Measurements from ENCODE around the gene TEDC2. TPM values are rescaled to one million over a fixed set of nuclear protein-coding genes. Genes with fewer than 3 reads are reported as not detected.
A peak's percentile ranks its signal among the peaks of the same experiment; 100 is the strongest.

The TEDC2 gene
- total and polyA plus RNA-seq, 9 of the 15 experiments (the other 6 are each of a cell fraction or from before 2014, with no cell fraction given), result 0.75 to 57.0 (median 17.6) TPM

DNA sequence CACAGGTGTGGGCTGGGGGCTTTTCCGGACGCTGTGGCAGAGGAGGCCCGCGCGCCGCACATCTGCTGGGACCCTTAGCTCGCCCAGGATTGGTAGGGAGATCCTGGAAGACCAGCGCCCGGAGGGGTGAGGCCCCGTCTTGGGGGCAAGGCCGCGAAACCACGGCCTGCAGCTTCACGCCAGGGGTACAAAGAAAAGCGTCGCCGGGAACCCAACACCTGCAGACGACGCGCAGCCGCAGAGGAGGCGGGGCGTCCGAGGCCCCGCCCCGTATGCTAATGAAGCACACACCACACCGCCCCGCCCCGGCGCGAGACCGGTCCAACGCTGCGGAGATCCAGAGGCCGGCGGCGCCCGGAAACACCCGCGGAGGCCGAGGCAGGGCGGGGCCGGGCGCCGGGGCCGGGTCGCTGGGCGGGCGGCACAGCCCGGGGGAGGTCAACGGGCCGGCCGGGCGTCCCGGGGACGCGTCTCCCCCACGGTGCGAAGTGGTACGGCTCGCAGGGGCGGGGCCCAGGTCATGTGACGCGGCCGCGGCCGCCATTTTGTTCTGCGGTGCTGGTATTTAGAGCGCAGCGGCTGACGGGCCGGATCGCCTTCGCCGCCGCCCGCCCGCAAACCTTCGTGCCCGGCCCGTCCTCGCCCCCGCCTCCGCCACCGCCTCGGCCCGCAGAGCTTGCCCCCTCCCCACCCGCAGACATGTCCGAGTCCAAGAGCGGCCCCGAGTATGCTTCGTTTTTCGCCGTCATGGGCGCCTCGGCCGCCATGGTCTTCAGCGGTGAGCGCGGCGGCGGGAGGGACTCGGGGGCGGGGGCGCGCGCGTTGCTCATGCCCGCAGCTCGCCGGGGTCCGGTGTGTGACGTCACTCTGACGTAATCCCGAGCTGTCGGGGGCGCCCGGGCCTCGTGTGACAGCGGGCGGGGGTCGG, 53.8 kb downstream of the TEDC2 start, which contains the start of gene ATP6V0C (continued):
- TF ChIP-seq TAF15 (IDR thresholded peaks at IDR 0.05; ENCODE audit: low read depth, low read length), result no peak
- peak; percentile 81; the same call in 1 of the 2 replicates for TF ChIP-seq MBD2 (IDR thresholded peaks at IDR 0.05; ENCODE audit: borderline replicate concordance, low read depth)
- no peak for TF ChIP-seq OTX1 (CRISPR knock-in tag; IDR thresholded peaks at IDR 0.05)
- TF ChIP-seq, protein P1, sequence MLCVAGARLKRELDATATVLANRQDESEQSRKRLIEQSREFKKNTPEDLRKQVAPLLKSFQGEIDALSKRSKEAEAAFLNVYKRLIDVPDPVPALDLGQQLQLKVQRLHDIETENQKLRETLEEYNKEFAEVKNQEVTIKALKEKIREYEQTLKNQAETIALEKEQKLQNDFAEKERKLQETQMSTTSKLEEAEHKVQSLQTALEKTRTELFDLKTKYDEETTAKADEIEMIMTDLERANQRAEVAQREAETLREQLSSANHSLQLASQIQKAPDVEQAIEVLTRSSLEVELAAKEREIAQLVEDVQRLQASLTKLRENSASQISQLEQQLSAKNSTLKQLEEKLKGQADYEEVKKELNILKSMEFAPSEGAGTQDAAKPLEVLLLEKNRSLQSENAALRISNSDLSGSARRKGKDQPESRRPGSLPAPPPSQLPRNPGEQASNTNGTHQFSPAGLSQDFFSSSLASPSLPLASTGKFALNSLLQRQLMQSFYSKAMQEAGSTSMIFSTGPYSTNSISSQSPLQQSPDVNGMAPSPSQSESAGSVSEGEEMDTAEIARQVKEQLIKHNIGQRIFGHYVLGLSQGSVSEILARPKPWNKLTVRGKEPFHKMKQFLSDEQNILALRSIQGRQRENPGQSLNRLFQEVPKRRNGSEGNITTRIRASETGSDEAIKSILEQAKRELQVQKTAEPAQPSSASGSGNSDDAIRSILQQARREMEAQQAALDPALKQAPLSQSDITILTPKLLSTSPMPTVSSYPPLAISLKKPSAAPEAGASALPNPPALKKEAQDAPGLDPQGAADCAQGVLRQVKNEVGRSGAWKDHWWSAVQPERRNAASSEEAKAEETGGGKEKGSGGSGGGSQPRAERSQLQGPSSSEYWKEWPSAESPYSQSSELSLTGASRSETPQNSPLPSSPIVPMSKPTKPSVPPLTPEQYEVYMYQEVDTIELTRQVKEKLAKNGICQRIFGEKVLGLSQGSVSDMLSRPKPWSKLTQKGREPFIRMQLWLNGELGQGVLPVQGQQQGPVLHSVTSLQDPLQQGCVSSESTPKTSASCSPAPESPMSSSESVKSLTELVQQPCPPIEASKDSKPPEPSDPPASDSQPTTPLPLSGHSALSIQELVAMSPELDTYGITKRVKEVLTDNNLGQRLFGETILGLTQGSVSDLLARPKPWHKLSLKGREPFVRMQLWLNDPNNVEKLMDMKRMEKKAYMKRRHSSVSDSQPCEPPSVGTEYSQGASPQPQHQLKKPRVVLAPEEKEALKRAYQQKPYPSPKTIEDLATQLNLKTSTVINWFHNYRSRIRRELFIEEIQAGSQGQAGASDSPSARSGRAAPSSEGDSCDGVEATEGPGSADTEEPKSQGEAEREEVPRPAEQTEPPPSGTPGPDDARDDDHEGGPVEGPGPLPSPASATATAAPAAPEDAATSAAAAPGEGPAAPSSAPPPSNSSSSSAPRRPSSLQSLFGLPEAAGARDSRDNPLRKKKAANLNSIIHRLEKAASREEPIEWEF (CRISPR knock-in tag; IDR thresholded peaks at IDR 0.05), result no peak
- no peak for TF ChIP-seq STAT5B (CRISPR knock-in tag; IDR thresholded peaks at IDR 0.05)
- no peak for TF ChIP-seq IFI16 (CRISPR knock-in tag; IDR thresholded peaks at IDR 0.05)
- TF ChIP-seq EP400 (IDR thresholded peaks at IDR 0.05), result peak; percentile 71; the same call in 1 of the 2 replicates
- TF ChIP-seq ZFP1 (CRISPR knock-in tag; IDR thresholded peaks at IDR 0.05), result no peak
- peak; percentile 93 for TF ChIP-seq TCF7L2 (IDR thresholded peaks at IDR 0.05; ENCODE audit: low read depth, low read length)
- TF ChIP-seq FOXM1 (IDR thresholded peaks at IDR 0.05; ENCODE audit: low read depth), result no peak
- TF ChIP-seq FOXM1 (CRISPR knock-in tag; IDR thresholded peaks at IDR 0.05; ENCODE audit: low read depth), result no peak
- TF ChIP-seq, protein P2, sequence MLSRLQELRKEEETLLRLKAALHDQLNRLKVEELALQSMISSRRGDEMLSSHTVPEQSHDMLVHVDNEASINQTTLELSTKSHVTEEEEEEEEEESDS (CRISPR knock-in tag; IDR thresholded peaks at IDR 0.05), result no peak
- TF ChIP-seq LCOR (CRISPR knock-in tag; IDR thresholded peaks at IDR 0.05), result no peak
- no peak for TF ChIP-seq ZNF23 (CRISPR knock-in tag; IDR thresholded peaks at IDR 0.05)
- no peak for TF ChIP-seq XRCC3 (IDR thresholded peaks at IDR 0.05)
- peak; percentile 94 for TF ChIP-seq CXXC5 (CRISPR knock-in tag; IDR thresholded peaks at IDR 0.05)
- no peak for TF ChIP-seq ZNF583 (CRISPR knock-in tag; IDR thresholded peaks at IDR 0.05)
- no peak for TF ChIP-seq CC2D1A (IDR thresholded peaks at IDR 0.05)
- TF ChIP-seq, protein P3, sequence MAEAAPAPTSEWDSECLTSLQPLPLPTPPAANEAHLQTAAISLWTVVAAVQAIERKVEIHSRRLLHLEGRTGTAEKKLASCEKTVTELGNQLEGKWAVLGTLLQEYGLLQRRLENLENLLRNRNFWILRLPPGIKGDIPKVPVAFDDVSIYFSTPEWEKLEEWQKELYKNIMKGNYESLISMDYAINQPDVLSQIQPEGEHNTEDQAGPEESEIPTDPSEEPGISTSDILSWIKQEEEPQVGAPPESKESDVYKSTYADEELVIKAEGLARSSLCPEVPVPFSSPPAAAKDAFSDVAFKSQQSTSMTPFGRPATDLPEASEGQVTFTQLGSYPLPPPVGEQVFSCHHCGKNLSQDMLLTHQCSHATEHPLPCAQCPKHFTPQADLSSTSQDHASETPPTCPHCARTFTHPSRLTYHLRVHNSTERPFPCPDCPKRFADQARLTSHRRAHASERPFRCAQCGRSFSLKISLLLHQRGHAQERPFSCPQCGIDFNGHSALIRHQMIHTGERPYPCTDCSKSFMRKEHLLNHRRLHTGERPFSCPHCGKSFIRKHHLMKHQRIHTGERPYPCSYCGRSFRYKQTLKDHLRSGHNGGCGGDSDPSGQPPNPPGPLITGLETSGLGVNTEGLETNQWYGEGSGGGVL (CRISPR knock-in tag; IDR thresholded peaks at IDR 0.05), result no peak
- peak; percentile 62 to 99; a peak in 3 of 4 replicates for TF ChIP-seq NONO (IDR thresholded peaks at IDR 0.05; ENCODE audit: low read depth in 2 of 2, low read length in 1 of 2)
- TF ChIP-seq SREBF1 (IDR thresholded peaks at IDR 0.05; ENCODE audit: borderline replicate concordance, low read depth, low read length), result peak; percentile 89; the same call in 1 of the 2 replicates

All from K562 (cell line).